HepG2 (cell line): ENCODE data around the gene SPAG5. TPM values are rescaled to one million over a fixed set of nuclear protein-coding genes. Genes with fewer than 3 reads are reported as not detected.

ENCODE experiments used
- ARID4A ChIP-seq: sonication (generic); formaldehyde crosslinking; IDR thresholded peaks from 2 replicates; pipeline ENCODE4 v1.5.0; 2020; ENCODE audit warnings: mild to moderate bottlenecking, missing genetic modification reagents, borderline replicate concordance
- BCL3 ChIP-seq: sonication (generic); formaldehyde crosslinking; IDR thresholded peaks from 2 replicates; pipeline ENCODE4 v1.5.1; 2020; ENCODE audit warnings: mild to moderate bottlenecking, missing genetic modification reagents, moderate library complexity
- CTCF ChIP-seq: sonication (generic); formaldehyde crosslinking; IDR thresholded peaks from 2 replicates; pipeline ENCODE4 v1.5.0; 2020; ENCODE audit warnings: mild to moderate bottlenecking, missing genetic modification reagents, moderate library complexity
- DMAP1 ChIP-seq: IDR thresholded peaks from 2 replicates; pipeline ENCODE4 v1.6.1; 2016
- DNMT3B ChIP-seq: conservative IDR thresholded peaks from 2 replicates; pipeline ENCODE4 v1.6.1; 2016; ENCODE audit warnings: missing biosample characterization, control low read depth
- FOXA3 ChIP-seq: IDR thresholded peaks from 2 replicates; pipeline ENCODE4 v1.6.1; 2016; ENCODE audit warnings: missing genetic modification reagents, missing compliant biosample characterization
- GATA4 ChIP-seq: sonication (generic); IDR thresholded peaks from 2 replicates; pipeline ENCODE4 v1.6.1; 2016; ENCODE audit warnings: antibody characterized with exemption, low read depth, borderline replicate concordance
- HDAC2 ChIP-seq: sonication (generic); formaldehyde crosslinking; IDR thresholded peaks from 2 replicates; pipeline ENCODE4 v1.4.0; 2020; ENCODE audit warnings: missing genetic modification reagents
- HOMEZ ChIP-seq: IDR thresholded peaks from 2 replicates; pipeline ENCODE4 v1.6.1; 2016; ENCODE audit warnings: low read depth
- SMAD1 ChIP-seq: sonication (generic); formaldehyde crosslinking; IDR thresholded peaks from 2 replicates; pipeline ENCODE4 v1.4.0; 2020; ENCODE audit warnings: missing genetic modification reagents, low read depth, mild to moderate bottlenecking, borderline replicate concordance
- SMC3 ChIP-seq: IDR thresholded peaks from 2 replicates; pipeline ENCODE4 v1.6.1; 2011; ENCODE audit warnings: low read length, improper control_type of control experiment
- STAG1 ChIP-seq: sonication (generic); formaldehyde crosslinking; IDR thresholded peaks from 2 replicates; pipeline ENCODE4 v1.4.0; 2020; ENCODE audit warnings: missing genetic modification reagents
- TCF12 ChIP-seq, 2 experiments: fragments of 450-650 bp in 1 of 2; sonication (generic) in 1 of 2; formaldehyde crosslinking in 1 of 2; IDR thresholded peaks; 2 replicates each; pipeline versions ENCODE4 v1.6.1 to v1.8.0; 2017 to 2022; ENCODE audit warnings: antibody characterized with exemption in 1 of 2, mild to moderate bottlenecking in 1 of 2, missing genetic modification reagents in 1 of 2, moderate library complexity in 1 of 2
- YEATS2 ChIP-seq: sonication (generic); formaldehyde crosslinking; IDR thresholded peaks from 2 replicates; pipeline ENCODE4 v1.4.0; 2020; ENCODE audit warnings: missing genetic modification reagents, borderline replicate concordance
- ZFP1 ChIP-seq: IDR thresholded peaks from 2 replicates; pipeline ENCODE4 v1.6.1; 2016
- ZNF256 ChIP-seq: sonication (generic); formaldehyde crosslinking; conservative IDR thresholded peaks from 2 replicates; pipeline ENCODE4 v1.4.0; 2020; ENCODE audit warnings: missing genetic modification reagents
- ZNF576 ChIP-seq: sonication (generic); formaldehyde crosslinking; IDR thresholded peaks from 2 replicates; pipeline ENCODE4 v1.4.0; 2020; ENCODE audit warnings: mild to moderate bottlenecking, missing genetic modification reagents
- ZNF660 ChIP-seq: sonication (generic); formaldehyde crosslinking; IDR thresholded peaks from 2 replicates; pipeline ENCODE4 v1.5.1; 2020; ENCODE audit warnings: mild to moderate bottlenecking, low read depth, missing genetic modification reagents, borderline replicate concordance
- ZNF816 ChIP-seq: sonication (generic); formaldehyde crosslinking; IDR thresholded peaks from 2 replicates; pipeline ENCODE4 v1.8.0; 2022; ENCODE audit warnings: missing genetic modification reagents, mild to moderate bottlenecking, borderline replicate concordance
- ZNF839 ChIP-seq: sonication (generic); formaldehyde crosslinking; IDR thresholded peaks from 2 replicates; pipeline ENCODE4 v1.4.0; 2020; ENCODE audit warnings: missing genetic modification reagents, mild to moderate bottlenecking, borderline replicate concordance
- polyA plus RNA-seq, 8 experiments: library from polyadenylated mRNA; depleted of rRNA in 3 of 8; stranded (reverse) in 7 of 8; unstranded in 1 of 8; fragments of >200 nt; fragmentation: Illumina TruSeq in 4 of 8; extraction: Trizol in 4 of 8; gene quantifications; 2 replicates each; pipeline versions ENCODE4 v1.2.1 to v1.2.3, GENCODE V29; 2011 to 2016; ENCODE audit warnings: low read depth in 4 of 8, missing spikeins in 1 of 8, mixed read lengths in 1 of 8; ENCODE audit not compliant: insufficient read depth in 1 of 8
- total RNA-seq, 5 experiments: library from RNA; depleted of rRNA; stranded (reverse); fragments of >200 nt; fragmentation: Illumina TruSeq; extraction: Trizol; gene quantifications; 2 replicates each; pipeline ENCODE4 v1.2.3, GENCODE V29; 2016; ENCODE audit warnings: low read depth in 1 of 5

SPAG5 gene
- total and polyA plus RNA-seq, 2 of the 13 experiments (the other 11 are each of a cell fraction or from before 2014, with no cell fraction given), result 41.4 to 98.0 TPM

GRCh38 chr17:28612936-28613872, 14.4 kb upstream of the SPAG5 start (continued):
- TF ChIP-seq ARID4A (CRISPR knock-in tag) (no peak), BCL3 (CRISPR knock-in tag) (no peak), FOXA3 (CRISPR knock-in tag) (no peak), GATA4 (no peak), DNMT3B (CRISPR knock-in tag) (no peak), ZNF816 (CRISPR knock-in tag) (no peak), STAG1 (CRISPR knock-in tag) (peak; percentile 71), ZNF660 (CRISPR knock-in tag) (no peak), ZNF839 (CRISPR knock-in tag) (no peak), HOMEZ (peak; percentile 47; the same call in 1 of the 2 replicates), SMAD1 (no peak), DMAP1 (CRISPR knock-in tag) (no peak), HDAC2 (CRISPR knock-in tag) (no peak), ZNF256 (no peak), SMC3 (peak; percentile 42; the same call in 1 of the 2 replicates), ZNF576 (CRISPR knock-in tag) (no peak), CTCF (CRISPR knock-in tag) (peak; percentile 79), TCF12 (IDR thresholded peaks at IDR 0.05) (no peak), TCF12 (CRISPR knock-in tag; IDR thresholded peaks at IDR 0.05) (no peak), YEATS2 (CRISPR knock-in tag) (no peak), ZFP1 (no peak)
